SJSA1 (cell line): ENCODE measurements around the gene KLHL40. TPM values are rescaled to one million over a fixed set of nuclear protein-coding genes. Genes with fewer than 3 reads are reported as not detected.

Experiments
- total RNA-seq: library from RNA; depleted of rRNA; stranded (reverse); fragments of >200 nt; shearing (Covaris generic); gene quantifications from 2 replicates; pipeline ENCODE4 v1.2.3, GENCODE V29; 2014; rRNA removed

The KLHL40 gene
- total RNA-seq, 1 experiment from 2014 or later = not detected

Other genes with a start within 250 kb of the KLHL40 start
- not detected in 2 replicates for gene VIPR1, start 182.9 kb upstream of the KLHL40 start, total RNA-seq
- gene SEC22C, start 103.6 kb upstream of the KLHL40 start, total RNA-seq = 66.1 and 78.7 TPM in 2 replicates
- gene SS18L2, start 94.7 kb upstream of the KLHL40 start, total RNA-seq = 8.0 and 24.1 TPM in 2 replicates
- gene NKTR, start 84.9 kb upstream of the KLHL40 start, total RNA-seq = 14.5 and 33.7 TPM in 2 replicates
- gene ZBTB47, start 31.8 kb upstream of the KLHL40 start, total RNA-seq = 3.0 and 6.1 TPM in 2 replicates
- not detected in 2 replicates for gene HHATL, start 17.3 kb downstream of the KLHL40 start, total RNA-seq
- gene CCDC13, start 87.7 kb downstream of the KLHL40 start, total RNA-seq = 0.39 and 1.0 TPM in 2 replicates
- gene HIGD1A, start 119.0 kb downstream of the KLHL40 start, total RNA-seq = 227 and 295 TPM in 2 replicates
- not detected in 2 replicates for gene ACKR2, start 123.9 kb downstream of the KLHL40 start, total RNA-seq
- not detected in 2 replicates for gene CYP8B1, start 190.3 kb downstream of the KLHL40 start, total RNA-seq
- not detected in 2 replicates for gene ZNF662, start 220.6 kb downstream of the KLHL40 start, total RNA-seq